K562 treated with DMSO at 1 percent for 24 hours (cell line): ENCODE data around the gene CACFD1. TPM values are rescaled to one million over a fixed set of nuclear protein-coding genes. Genes with fewer than 3 reads are reported as not detected.

Experiments
- total RNA-seq: library from RNA; unstranded; fragments of 300-600 nt; gene quantifications from 2 replicates; pipeline ENCODE4 v1.2.3, GENCODE V29; 2022; ENCODE audit warnings: low read depth; ENCODE audit not compliant: insufficient read depth

The CACFD1 gene
- 16.9 and 18.2 TPM in 2 replicates for total RNA-seq

DNA sequence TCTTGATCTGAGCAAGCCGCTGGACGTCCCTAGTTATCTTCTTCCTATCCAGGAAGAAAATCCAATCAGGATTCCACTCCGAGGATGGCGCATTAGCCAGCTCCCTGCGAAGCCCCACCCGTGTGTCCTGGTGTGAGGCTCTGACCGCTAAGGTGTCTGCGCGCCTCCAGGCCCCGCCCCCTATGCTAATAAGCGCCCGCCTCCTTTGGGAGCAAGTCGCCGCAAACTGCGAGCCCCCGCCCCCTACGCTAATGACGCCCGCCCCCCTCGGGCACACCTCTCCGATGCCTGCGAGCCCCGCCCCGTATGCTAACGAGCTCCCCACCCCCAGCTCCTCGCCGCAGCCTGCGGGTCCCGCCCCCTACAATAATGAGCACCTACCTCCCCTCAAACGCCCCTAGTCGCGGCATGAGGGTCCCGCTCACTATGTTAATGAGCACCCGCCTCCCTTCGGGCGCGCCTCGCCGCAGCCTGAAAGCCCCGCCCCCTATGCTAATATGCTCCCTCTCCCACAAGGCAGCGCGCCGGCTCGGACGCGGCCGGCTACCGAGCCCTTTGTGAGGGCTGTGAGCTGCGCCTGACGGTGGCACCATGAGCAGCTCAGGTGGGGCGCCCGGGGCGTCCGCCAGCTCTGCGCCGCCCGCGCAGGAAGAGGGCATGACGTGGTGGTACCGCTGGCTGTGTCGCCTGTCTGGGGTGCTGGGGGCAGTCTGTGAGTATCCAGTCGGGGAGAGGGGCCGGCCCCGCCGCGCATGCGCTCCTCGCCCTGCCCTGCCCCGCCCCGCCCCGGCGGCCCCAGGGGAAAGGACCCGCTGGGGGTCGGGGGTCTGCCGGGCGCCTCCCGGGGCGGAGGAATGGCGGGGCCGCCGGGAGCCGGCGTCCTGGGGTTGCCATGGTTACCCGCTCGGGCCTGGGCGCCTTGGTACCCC is at the start of gene CACFD1:
CACFD1 (plus strand) TSS at position 503 of the 929 bp plus-strand sequence; CDS start at position 592, 89 bp downstream.

GRCh38 chr9:133417541-133418461 is 42.0 kb upstream of the CACFD1 start, which contains the start of gene REXO4:
Gene REXO4 (minus strand): TSS chr9:133418010. CDS start chr9:133417844, 166 bp downstream.

GRCh38 chr9:133421615-133422542 is 37.9 kb upstream of the CACFD1 start, which contains the start of gene ADAMTS13:
Gene ADAMTS13 (plus strand): TSS chr9:133422367. CDS start chr9:133422444, 77 bp downstream.

GRCh38 chr9:133478851-133479711 is 19.3 kb downstream of the CACFD1 start, which contains the start of gene SLC2A6:
Gene SLC2A6 (minus strand): TSS chr9:133479099. CDS start chr9:133479059, 40 bp downstream.

Other genes with a start within 250 kb of the CACFD1 start
- gene ABO, start 184.8 kb upstream of the CACFD1 start, total RNA-seq = 6.8 and 14.1 TPM in 2 replicates
- gene SURF6, start 123.8 kb upstream of the CACFD1 start, total RNA-seq = 23.6 and 25.8 TPM in 2 replicates
- gene MED22, start 111.8 kb upstream of the CACFD1 start, total RNA-seq = 31.3 and 35.9 TPM in 2 replicates
- gene RPL7A, start 111.8 kb upstream of the CACFD1 start, total RNA-seq = 5,124 and 5,344 TPM in 2 replicates
- 54.6 and 55.3 TPM in 2 replicates for gene SURF1, start 103.5 kb upstream of the CACFD1 start, total RNA-seq
- gene SURF2, start 103.4 kb upstream of the CACFD1 start, total RNA-seq = 55.8 and 60.9 TPM in 2 replicates
- 174 and 178 TPM in 2 replicates for gene SURF4, start 83.9 kb upstream of the CACFD1 start, total RNA-seq
- gene STKLD1, start 83.6 kb upstream of the CACFD1 start, total RNA-seq = 0.63 and 2.1 TPM in 2 replicates
- gene REXO4, start 42.0 kb upstream of the CACFD1 start, total RNA-seq = 28.6 and 30.7 TPM in 2 replicates
- 0.79 and 1.3 TPM in 2 replicates for gene ADAMTS13, start 37.6 kb upstream of the CACFD1 start, total RNA-seq
- 11.6 and 11.7 TPM in 2 replicates for gene SLC2A6, start 19.1 kb downstream of the CACFD1 start, total RNA-seq
- not detected in 2 replicates for gene MYMK, start 65.0 kb downstream of the CACFD1 start, total RNA-seq
- gene ADAMTSL2, start 74.7 kb downstream of the CACFD1 start, total RNA-seq = not detected in 2 replicates
- gene FAM163B, start 149.4 kb downstream of the CACFD1 start, total RNA-seq = not detected in 2 replicates
- not detected in 2 replicates for gene DBH, start 176.4 kb downstream of the CACFD1 start, total RNA-seq